ENCODE data around the gene TMCO6.
A peak's percentile ranks its signal among the peaks of the same experiment; 100 is the strongest.

Gene TMCO6

GRCh38 chr5:140603734-140604133, 35.5 kb upstream of the TMCO6 start:
- no peaks in the 10 kb centered on the region for H3K27me3 ChIP-seq (ENCODE audit: insufficient read depth, poor library complexity, severe bottlenecking)
- no peak for ATAC-seq (ENCODE audit: low read depth)
- no peaks in the 10 kb centered on the region for H3K9me3 ChIP-seq (ENCODE audit: severe bottlenecking)
- TF ChIP-seq CTCF (IDR thresholded peaks at IDR 0.05; ENCODE audit: poor library complexity, severe bottlenecking), result no peak
- H3K36me3 ChIP-seq (ENCODE audit: low read depth), result no peaks in the 10 kb centered on the region
- H3K4me1 ChIP-seq (ENCODE audit: insufficient read depth, poor library complexity, severe bottlenecking), result peaks cover 9% of the 10 kb centered on the region
- H3K4me3 ChIP-seq (ENCODE audit: severe bottlenecking), result no peak overlapping the region
- no peak for DNase-seq (ENCODE audit: low spot score)
- no peak overlapping the region for H3K27ac ChIP-seq (ENCODE audit: poor library complexity, severe bottlenecking)

DNA sequence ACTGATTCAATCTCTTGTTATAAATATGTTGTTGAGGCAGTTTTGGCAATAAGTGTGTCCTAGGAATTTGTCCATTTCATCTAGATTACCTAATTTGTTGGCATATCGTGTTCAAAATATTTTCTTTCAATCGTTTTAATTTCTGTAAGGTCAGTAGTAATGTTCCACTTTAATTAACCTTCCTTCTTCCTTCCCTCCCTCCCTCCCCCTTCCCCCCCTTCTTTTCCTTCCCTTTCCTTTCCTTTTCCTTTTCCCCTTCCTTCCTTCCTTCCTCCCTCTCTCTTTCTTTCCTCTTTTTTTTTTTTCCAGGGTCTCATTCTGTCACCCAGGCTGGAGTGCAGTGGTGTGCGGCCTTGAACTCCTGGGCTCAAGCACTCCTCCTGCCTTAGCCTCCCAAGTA, 33.4 kb upstream of the TMCO6 start:
- Histone ChIP-seq H3K27ac (ENCODE audit: poor library complexity, severe bottlenecking) (no peak overlapping the region), H3K27me3 (ENCODE audit: insufficient read depth, poor library complexity, severe bottlenecking) (no peaks in the 10 kb centered on the region), H3K4me3 (ENCODE audit: severe bottlenecking) (no peak overlapping the region), H3K9me3 (ENCODE audit: severe bottlenecking) (no peaks in the 10 kb centered on the region), H3K36me3 (ENCODE audit: low read depth) (no peaks in the 10 kb centered on the region), H3K4me1 (ENCODE audit: insufficient read depth, poor library complexity, severe bottlenecking) (peaks cover 17% of the 10 kb centered on the region)
- ATAC-seq (ENCODE audit: low read depth), result no peak
- DNase-seq (ENCODE audit: low spot score), result no peak
- no peak for TF ChIP-seq CTCF (IDR thresholded peaks at IDR 0.05; ENCODE audit: poor library complexity, severe bottlenecking)

- no peaks in the 10 kb centered on the region for H3K27me3 ChIP-seq (ENCODE audit: insufficient read depth, poor library complexity, severe bottlenecking)
- no peak for TF ChIP-seq CTCF (IDR thresholded peaks at IDR 0.05; ENCODE audit: poor library complexity, severe bottlenecking)
- peaks cover 17% of the 10 kb centered on the region for H3K4me1 ChIP-seq (ENCODE audit: insufficient read depth, poor library complexity, severe bottlenecking)
- H3K27ac ChIP-seq (ENCODE audit: poor library complexity, severe bottlenecking), result no peak overlapping the region
- DNase-seq (ENCODE audit: low spot score) (no peak), ATAC-seq (ENCODE audit: low read depth) (peak; percentile 37; the same call in 1 of the 3 replicates)
- H3K36me3 ChIP-seq (ENCODE audit: low read depth), result no peaks in the 10 kb centered on the region
- no peak overlapping the region for H3K4me3 ChIP-seq (ENCODE audit: severe bottlenecking)
- no peaks in the 10 kb centered on the region for H3K9me3 ChIP-seq (ENCODE audit: severe bottlenecking)
Observed at GRCh38 chr5:140607031-140607430, 32.2 kb upstream of the TMCO6 start.

- ATAC-seq (ENCODE audit: low read depth), result no peak
- H3K27ac ChIP-seq (ENCODE audit: poor library complexity, severe bottlenecking), result no peak overlapping the region
Observed at GRCh38 chr5:140608722-140609121, 30.5 kb upstream of the TMCO6 start.

More at GRCh38 chr5:140608722-140609121, 30.5 kb upstream of the TMCO6 start:
- no peak for TF ChIP-seq CTCF (IDR thresholded peaks at IDR 0.05; ENCODE audit: poor library complexity, severe bottlenecking)
- Histone ChIP-seq H3K4me1 (ENCODE audit: insufficient read depth, poor library complexity, severe bottlenecking) (peaks cover 10% of the 10 kb centered on the region), H3K36me3 (ENCODE audit: low read depth) (no peaks in the 10 kb centered on the region), H3K4me3 (ENCODE audit: severe bottlenecking) (no peak overlapping the region), H3K9me3 (ENCODE audit: severe bottlenecking) (no peaks in the 10 kb centered on the region), H3K27me3 (ENCODE audit: insufficient read depth, poor library complexity, severe bottlenecking) (no peaks in the 10 kb centered on the region)
- no peak for DNase-seq (ENCODE audit: low spot score)

Measured in RWPE2 (cell line).